ENCODE data around the gene ZBED1. TPM values are rescaled to one million over a fixed set of nuclear protein-coding genes. Genes with fewer than 3 reads are reported as not detected.
"Not testable (repeated sequence)": the region's sequence is repeated elsewhere in the genome, so short reads cannot be mapped to it uniquely, and the experiment has no call there.

Gene ZBED1
- total and polyA plus RNA-seq, 4 donors = 15.9 to 49.0 (median 26.9) TPM

GRCh38 chrX:2474280-2474962 lies 26.4 kb downstream of the ZBED1 start:
- Histone ChIP-seq H3K9ac (ENCODE audit: low read depth in 1 of 2, low read length in 2 of 2) (no peak overlapping the region), H3K4me1 (ENCODE audit: control insufficient read depth in 4 of 4, insufficient read depth in 4 of 4, low read length in 3 of 4) (peaks cover 0 to 5% (median 1%) of the 10 kb centered on the region in 4 donors), H3K36me3 (ENCODE audit: control insufficient read depth in 4 of 4, insufficient read depth in 3 of 4, low read depth in 1 of 4, low read length in 3 of 4) (no peaks in the 10 kb centered on the region), H3K9me3 (ENCODE audit: control insufficient read depth in 4 of 4, low read length in 3 of 4) (no peaks in the 10 kb centered on the region), H3K4me3 (ENCODE audit: low read depth in 1 of 3, low read length in 3 of 3) (no peak overlapping the region), H3K27ac (ENCODE audit: low read depth in 1 of 2, low read length in 2 of 2) (no peak overlapping the region), H3K27me3 (ENCODE audit: control insufficient read depth in 4 of 4, insufficient read depth in 4 of 4, low read length in 3 of 4) (no peaks in the 10 kb centered on the region)
- TF ChIP-seq CTCF (IDR thresholded peaks at IDR 0.05; ENCODE audit: low read depth, low read length, missing input control) (no peak), ZBTB33 (IDR thresholded peaks at IDR 0.05) (no peak), FOXA2 (IDR thresholded peaks at IDR 0.05) (no peak), JUND (IDR thresholded peaks at IDR 0.05) (no peak), GABPA (IDR thresholded peaks at IDR 0.05 in 1 of 2, conservative IDR thresholded peaks at IDR 0.05 in 1 of 2) (no peak), ATF3 (IDR thresholded peaks at IDR 0.05) (no peak), MAX (IDR thresholded peaks at IDR 0.05) (no peak)
- 94% methylated on average over 20 of the region's 20 CpGs for WGBS
- DNase-seq (ENCODE audit: low spot score) = no peak

GRCh38 chrX:2473064-2473463 lies 27.7 kb downstream of the ZBED1 start:
- H3K9me3 ChIP-seq (ENCODE audit: control insufficient read depth in 4 of 4, low read length in 3 of 4); H3K4me1 ChIP-seq (ENCODE audit: control insufficient read depth in 4 of 4, insufficient read depth in 4 of 4, low read length in 3 of 4); H3K27me3 ChIP-seq (ENCODE audit: control insufficient read depth in 4 of 4, insufficient read depth in 4 of 4, low read length in 3 of 4); H3K36me3 ChIP-seq (ENCODE audit: control insufficient read depth in 4 of 4, insufficient read depth in 3 of 4, low read depth in 1 of 4, low read length in 3 of 4); H3K4me3 ChIP-seq (ENCODE audit: low read depth in 1 of 3, low read length in 3 of 3); H3K9ac ChIP-seq (ENCODE audit: low read depth in 1 of 2, low read length in 2 of 2); DNase-seq (ENCODE audit: low spot score): not testable (repeated sequence)
- 39% methylated on average over 15 of the region's 15 CpGs for WGBS
- peak overlapping the region; percentile 8 to 90 for H3K27ac ChIP-seq (ENCODE audit: low read depth in 1 of 2, low read length in 2 of 2)
- TF ChIP-seq FOXA1 (IDR thresholded peaks at IDR 0.05) = peak; percentile 45
- peak in 1 of 2 donors; percentile 99 for TF ChIP-seq JUND (IDR thresholded peaks at IDR 0.05)
- peak; percentile 19 for TF ChIP-seq REST (IDR thresholded peaks at IDR 0.05)
- TF ChIP-seq RXRA (IDR thresholded peaks at IDR 0.05) = peak in 1 of 2 donors; percentile 78
- peak; percentile 30 for TF ChIP-seq YY1 (IDR thresholded peaks at IDR 0.05)
- TF ChIP-seq FOXA2 (IDR thresholded peaks at IDR 0.05) = peak; percentile 58
- peak; percentile 88 for TF ChIP-seq MAX (IDR thresholded peaks at IDR 0.05)
- peak in 1 of 2 donors; percentile 48 for TF ChIP-seq GABPA (IDR thresholded peaks at IDR 0.05 in 1 of 2, conservative IDR thresholded peaks at IDR 0.05 in 1 of 2)
- TF ChIP-seq EGR1 (IDR thresholded peaks at IDR 0.05; ENCODE audit: low read depth in 2 of 2) = peak in 1 of 2 donors; percentile 31
- peak in 1 of 2 donors; percentile 46 for TF ChIP-seq RAD21 (IDR thresholded peaks at IDR 0.05)
- TF ChIP-seq HNF4A (conservative IDR thresholded peaks at IDR 0.05) = peak in 1 of 2 donors; percentile 96
